OCI-LY7 (cell line): ENCODE measurements around the gene CENPA. TPM values are rescaled to one million over a fixed set of nuclear protein-coding genes. Genes with fewer than 3 reads are reported as not detected.

ENCODE experiments used
- BruUV-seq: library from RNA; stranded (reverse); fragments of 400-500 nt; replicated peaks from 2 replicates; lab custom pipeline; 2021; lab: Mats Ljungman, UMichigan
- CTCF ChIA-PET: fragments of 300-600 bp; sonication (Branson Sonifier 250); formaldehyde crosslinking; loops from one replicate; lab custom pipeline; 2022; ENCODE audit warnings: antibody characterized with exemption; ENCODE audit not compliant: unreplicated experiment; lab: Charles Lee
- POLR2A ChIA-PET: fragments of 300-600 bp; sonication (Branson Sonifier 250); formaldehyde crosslinking; loops from one replicate; lab custom pipeline; 2022; ENCODE audit warnings: antibody characterized with exemption; lab: Charles Lee
- DNase-seq: peaks from one replicate; pipeline ENCODE4 v3.0.0-alpha.2; 2015; ENCODE audit warnings: low spot score
- H2AFZ ChIP-seq: fragments of 200-600 bp; sonication (generic), shearing (Covaris generic); 2 replicates; pipeline ENCODE4 v1.6.1; 2014; ENCODE audit warnings: mild to moderate bottlenecking, antibody characterized with exemption, low read length, moderate library complexity
- H3K27ac ChIP-seq: fragments of 200-600 bp; sonication (generic); 2 replicates; pipeline ENCODE4 v1.5.1; 2014; ENCODE audit warnings: mixed run types, low read depth, mild to moderate bottlenecking, moderate library complexity, low read length, inconsistent platforms; ENCODE audit not compliant: poor library complexity, severe bottlenecking
- H3K36me3 ChIP-seq: fragments of 200-600 bp; sonication (generic); 2 replicates; pipeline ENCODE4 v1.6.1; 2014; ENCODE audit warnings: mild to moderate bottlenecking, antibody characterized with exemption, low read length, moderate library complexity, mixed read lengths; ENCODE audit not compliant: insufficient read depth
- H3K4me1 ChIP-seq: fragments of 200-600 bp; sonication (generic); 2 replicates; pipeline ENCODE4 v1.5.1; 2014; ENCODE audit warnings: mild to moderate bottlenecking, low read length; ENCODE audit not compliant: insufficient read depth, poor library complexity, severe bottlenecking
- H3K4me2 ChIP-seq: fragments of 200-600 bp; sonication (generic); 2 replicates; pipeline ENCODE4 v1.6.1; 2014; ENCODE audit warnings: mild to moderate bottlenecking, low read length
- H3K4me3 ChIP-seq: fragments of 200-600 bp; sonication (generic); 2 replicates; pipeline ENCODE4 v1.5.1; 2014; ENCODE audit warnings: mild to moderate bottlenecking, low read depth, low read length; ENCODE audit not compliant: poor library complexity, severe bottlenecking
- H3K79me2 ChIP-seq: fragments of 200-600 bp; sonication (generic); 2 replicates; pipeline ENCODE4 v1.6.1; 2016; ENCODE audit warnings: low read depth, mild to moderate bottlenecking, low read length, moderate library complexity, mixed read lengths; ENCODE audit not compliant: insufficient read depth
- H3K9me2 ChIP-seq: fragments of 200-600 bp; sonication (generic); 2 replicates; pipeline ENCODE4 v1.6.1; 2016; ENCODE audit warnings: mild to moderate bottlenecking, low read length, mixed read lengths; ENCODE audit not compliant: insufficient read depth
- H3K9me3 ChIP-seq: fragments of 200-600 bp; sonication (generic); 2 replicates; pipeline ENCODE4 v1.6.1; 2014; ENCODE audit warnings: mild to moderate bottlenecking, mixed run types, low read length, mixed read lengths
- H4K20me1 ChIP-seq: fragments of 200-600 bp; sonication (generic); 2 replicates; pipeline ENCODE4 v1.6.1; 2014; ENCODE audit warnings: mild to moderate bottlenecking, antibody characterized with exemption, low read length, moderate library complexity, mixed read lengths; ENCODE audit not compliant: insufficient read depth
- EZH2phosphoT487 ChIP-seq: fragments of 200-600 bp; sonication (generic); IDR thresholded peaks from 2 replicates; pipeline ENCODE4 v1.6.1; 2018; ENCODE audit warnings: low read depth, borderline replicate concordance, mild to moderate bottlenecking, mixed run types, antibody characterized with exemption, low read length, moderate library complexity, mixed read lengths
- intact Hi-C: fragments of 100-400 bp; cut with micrococcal nuclease; formaldehyde crosslinking; loops from one replicate; pipeline ENCODE4 v1.10.0; 2022; ENCODE audit not compliant: unreplicated experiment
- total RNA-seq, 2 experiments: library from RNA; depleted of rRNA in 1 of 2; stranded (reverse); fragments of >200 nt in 1 of 2; shearing (Covaris generic) in 1 of 2; gene quantifications; 2 replicates each; pipeline ENCODE4 v1.2.3, GENCODE V29; 2014 to 2022
- TF ChIP-seq, protein P1 (sequence below): fragments of 200-600 bp; sonication (generic); conservative IDR thresholded peaks from 2 replicates; pipeline ENCODE4 v1.5.1; 2014; ENCODE audit warnings: mild to moderate bottlenecking, antibody characterized with exemption, low read length, moderate library complexity, mixed read lengths

CENPA gene
- total RNA-seq, 2 experiments from 2014 or later: 48.2 to 63.6 TPM

DNA sequence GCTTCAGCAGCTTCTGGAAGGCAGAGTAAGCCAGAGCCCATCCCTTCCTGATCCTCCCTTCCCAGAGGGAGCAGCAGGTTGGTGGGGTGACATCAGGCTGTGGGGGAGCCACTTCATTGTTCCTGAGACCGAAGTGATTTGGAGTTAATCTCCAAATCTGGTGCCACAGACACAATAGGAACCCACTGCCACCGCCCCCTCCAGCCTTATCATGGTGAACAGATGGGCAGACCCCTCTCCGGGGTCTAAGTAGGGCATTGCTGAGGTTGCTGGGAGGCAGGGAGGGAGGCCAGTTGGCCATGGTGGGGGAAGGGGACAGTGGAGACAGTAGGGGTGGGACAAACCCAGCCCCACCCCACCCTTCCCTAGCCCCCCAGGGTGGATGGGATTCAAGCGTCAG, 47.4 kb upstream of the CENPA start:
- Histone ChIP-seq H3K27ac (no peak overlapping the region), H2AFZ (no peak overlapping the region), H3K4me1 (no peaks in the 10 kb centered on the region), H3K79me2 (no peaks in the 10 kb centered on the region), H3K4me3 (no peak overlapping the region), H3K4me2 (no peak overlapping the region), H3K9me2 (no peaks in the 10 kb centered on the region), H3K9me3 (no peaks in the 10 kb centered on the region), H3K36me3 (no peaks in the 10 kb centered on the region), H4K20me1 (no peaks in the 10 kb centered on the region)
- BruUV-seq: no TSS peak
- POLR2A ChIA-PET: no interaction called here
- CTCF ChIA-PET: no interaction called here
- intact Hi-C loops: no loop called here
- TF ChIP-seq, protein P1, sequence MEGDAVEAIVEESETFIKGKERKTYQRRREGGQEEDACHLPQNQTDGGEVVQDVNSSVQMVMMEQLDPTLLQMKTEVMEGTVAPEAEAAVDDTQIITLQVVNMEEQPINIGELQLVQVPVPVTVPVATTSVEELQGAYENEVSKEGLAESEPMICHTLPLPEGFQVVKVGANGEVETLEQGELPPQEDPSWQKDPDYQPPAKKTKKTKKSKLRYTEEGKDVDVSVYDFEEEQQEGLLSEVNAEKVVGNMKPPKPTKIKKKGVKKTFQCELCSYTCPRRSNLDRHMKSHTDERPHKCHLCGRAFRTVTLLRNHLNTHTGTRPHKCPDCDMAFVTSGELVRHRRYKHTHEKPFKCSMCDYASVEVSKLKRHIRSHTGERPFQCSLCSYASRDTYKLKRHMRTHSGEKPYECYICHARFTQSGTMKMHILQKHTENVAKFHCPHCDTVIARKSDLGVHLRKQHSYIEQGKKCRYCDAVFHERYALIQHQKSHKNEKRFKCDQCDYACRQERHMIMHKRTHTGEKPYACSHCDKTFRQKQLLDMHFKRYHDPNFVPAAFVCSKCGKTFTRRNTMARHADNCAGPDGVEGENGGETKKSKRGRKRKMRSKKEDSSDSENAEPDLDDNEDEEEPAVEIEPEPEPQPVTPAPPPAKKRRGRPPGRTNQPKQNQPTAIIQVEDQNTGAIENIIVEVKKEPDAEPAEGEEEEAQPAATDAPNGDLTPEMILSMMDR: no peak
- no peak for TF ChIP-seq EZH2phosphoT487
- no peak for DNase-seq

GRCh38 chr2:26739514-26739913, 46.3 kb upstream of the CENPA start:
- Histone ChIP-seq H3K9me3 (no peaks in the 10 kb centered on the region), H3K79me2 (no peaks in the 10 kb centered on the region), H3K9me2 (no peaks in the 10 kb centered on the region), H2AFZ (no peak overlapping the region), H3K4me3 (no peak overlapping the region), H3K4me1 (no peaks in the 10 kb centered on the region), H4K20me1 (no peaks in the 10 kb centered on the region), H3K4me2 (no peak overlapping the region), H3K36me3 (no peaks in the 10 kb centered on the region), H3K27ac (no peak overlapping the region)
- BruUV-seq: no TSS peak
- DNase-seq: no peak
- TF ChIP-seq EZH2phosphoT487: no peak
- TF ChIP-seq, protein P1: no peak
- ChIA-PET CTCF (no interaction called here), POLR2A (interaction anchor here (0.5 to 0.9 kb wide), 2 partner anchors 9 to 188 kb away, joined by 3 to 4 read pairs; no protein-coding TSS in a partner anchor)
- intact Hi-C loops: no loop called here

DNA sequence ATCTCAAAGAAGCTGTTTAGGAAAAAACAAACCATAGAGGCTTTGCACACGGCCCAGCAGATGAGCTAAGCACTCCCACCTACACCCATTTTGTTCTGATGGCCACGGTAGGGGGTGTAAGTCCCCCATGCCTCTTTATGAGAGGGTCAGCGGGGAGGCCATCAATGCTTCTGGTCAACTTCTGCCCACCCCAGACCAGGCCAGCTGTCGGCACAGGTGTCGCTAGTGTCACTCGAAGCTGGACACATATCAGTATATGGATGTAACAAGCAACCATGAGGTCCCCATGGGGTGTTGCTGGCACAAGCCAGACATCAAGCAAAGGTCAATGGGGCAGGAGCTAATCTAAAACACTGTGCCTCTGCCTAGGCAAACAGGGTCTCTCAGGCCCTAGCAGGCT, 45.5 kb upstream of the CENPA start:
- CTCF ChIA-PET: no interaction called here
- BruUV-seq: no TSS peak
- H2AFZ ChIP-seq: no peak overlapping the region
- no peaks in the 10 kb centered on the region for H3K9me2 ChIP-seq
- no peak overlapping the region for H3K27ac ChIP-seq
- no peaks in the 10 kb centered on the region for H3K79me2 ChIP-seq
- no peaks in the 10 kb centered on the region for H3K9me3 ChIP-seq
- DNase-seq: no peak
- no peaks in the 10 kb centered on the region for H3K4me1 ChIP-seq
- TF ChIP-seq, protein P1: no peak
- H3K4me2 ChIP-seq: no peak overlapping the region
- no peak overlapping the region for H3K4me3 ChIP-seq
- intact Hi-C loops: no loop called here
- POLR2A ChIA-PET: interaction anchor here (0.9 kb wide), 1 partner anchor 10 kb away, joined by 3 read pairs; no protein-coding TSS in a partner anchor
- no peaks in the 10 kb centered on the region for H4K20me1 ChIP-seq
- no peaks in the 10 kb centered on the region for H3K36me3 ChIP-seq
